ENCODE results near the gene PANK3. TPM values are rescaled to one million over a fixed set of nuclear protein-coding genes. Genes with fewer than 3 reads are reported as not detected.

PANK3 gene
- total and polyA plus RNA-seq, 2 experiments from 2014 or later, result 11.8 to 24.2 TPM

DNA sequence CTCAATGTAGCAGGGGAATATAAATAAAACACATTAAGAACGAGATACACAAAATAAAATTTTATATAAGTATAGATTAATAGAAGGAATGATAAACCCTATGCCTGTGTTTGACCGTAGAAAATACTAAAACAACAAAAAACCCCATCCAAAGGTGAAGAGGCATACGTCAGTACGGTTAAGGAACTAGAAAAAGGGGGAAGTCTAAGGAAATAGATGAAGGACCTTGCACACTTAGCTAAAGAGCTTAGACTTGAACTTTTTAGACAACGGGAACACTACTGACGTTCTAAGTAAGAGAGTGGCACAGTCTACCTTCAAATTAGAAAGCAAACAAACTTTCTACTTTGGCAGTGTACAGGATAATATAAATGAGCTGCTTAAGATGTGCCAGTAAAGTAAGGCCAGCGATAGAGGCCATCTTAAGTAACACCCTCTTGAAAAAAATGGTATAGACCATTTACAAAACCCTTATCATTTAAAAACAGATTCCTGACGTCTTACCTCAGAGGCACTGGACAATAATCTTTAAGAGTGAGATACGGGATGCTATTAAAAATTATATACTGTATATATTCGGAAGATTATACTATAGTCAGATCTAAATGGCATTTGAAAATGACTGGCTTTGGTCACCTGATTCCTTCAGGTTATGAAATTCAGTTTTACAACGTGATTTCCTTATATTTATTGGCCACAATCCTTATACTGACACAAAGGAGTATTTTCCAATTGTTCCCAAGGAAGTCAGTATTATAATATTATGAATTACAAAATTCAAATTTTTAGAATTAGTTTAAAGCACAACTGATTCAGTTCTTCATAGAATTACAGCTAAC lies 8.5 kb downstream of the PANK3 start:
- no peak overlapping the region for H2AFZ ChIP-seq
- H3K4me2 ChIP-seq (ENCODE audit: unreplicated experiment), result no peak overlapping the region
- no peaks in the 10 kb centered on the region; the same call in 1 of the 2 replicates for H4K20me1 ChIP-seq (ENCODE audit: insufficient read depth)
- 87 to 88% methylated on average over 11 of the region's 11 CpGs for WGBS, 2 experiments (ENCODE audit: low coverage in 1 of 2, low lambda C conversion rate in 2 of 2, missing lambda C conversion rate in 2 of 2)
- no peak overlapping the region for H3K9ac ChIP-seq
- H3F3A ChIP-seq (ENCODE audit: insufficient read depth), result no peaks in the 10 kb centered on the region
- H3K4me3 ChIP-seq, result no peak overlapping the region
- no peaks in the 10 kb centered on the region for H3K27me3 ChIP-seq (replicated peaks; ENCODE audit: insufficient read depth)
- H3K4me1 ChIP-seq (ENCODE audit: insufficient read depth), result no peaks in the 10 kb centered on the region
- TF ChIP-seq EZH2phosphoT487 (IDR thresholded peaks at IDR 0.05; ENCODE audit: insufficient read depth, low read depth) (no peak), EZH2 (IDR thresholded peaks at IDR 0.05; ENCODE audit: insufficient read depth, poor library complexity, severe bottlenecking) (no peak)
- H3K79me2 ChIP-seq (ENCODE audit: insufficient read depth), result peaks cover 98% of the 10 kb centered on the region
- peaks cover 6% of the 10 kb centered on the region; the same call in 1 of the 2 replicates for H3K36me3 ChIP-seq (ENCODE audit: low read depth)
- in situ Hi-C loops (cut with MboI), result no loop called here
- H3K9me2 ChIP-seq (ENCODE audit: insufficient read depth), result no peaks in the 10 kb centered on the region
- no peaks in the 10 kb centered on the region for H3K9me3 ChIP-seq (ENCODE audit: low read depth)
- no peak for DNase-seq
- no peak overlapping the region for H3K27ac ChIP-seq

DNA sequence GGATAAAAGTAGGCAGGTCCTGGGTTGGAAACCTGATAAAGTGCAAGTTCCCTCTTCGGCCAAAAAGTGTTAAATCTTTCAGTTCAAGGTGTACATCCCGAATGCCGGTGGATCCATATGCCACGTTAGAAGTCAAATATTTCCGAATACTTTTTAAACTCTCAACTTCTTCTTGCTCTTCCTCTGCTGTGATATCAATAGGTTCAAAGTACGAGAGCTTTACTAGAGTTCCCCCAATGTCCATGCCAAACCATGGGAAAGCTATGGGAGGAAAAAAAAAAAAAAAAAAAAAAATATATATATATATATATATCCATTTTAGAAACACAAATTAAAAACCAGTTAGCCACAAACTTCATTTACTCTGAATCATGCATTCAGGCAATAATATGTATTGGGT lies 10.4 kb downstream of the PANK3 start:
- H3K79me2 ChIP-seq (ENCODE audit: insufficient read depth), result peaks cover 96% of the 10 kb centered on the region
- H3K27ac ChIP-seq, result no peak overlapping the region
- no peak overlapping the region for H3K4me2 ChIP-seq (ENCODE audit: unreplicated experiment)
- H3K4me3 ChIP-seq, result no peak overlapping the region
- H3K27me3 ChIP-seq (replicated peaks; ENCODE audit: insufficient read depth), result no peaks in the 10 kb centered on the region
- H4K20me1 ChIP-seq (ENCODE audit: insufficient read depth), result no peaks in the 10 kb centered on the region
- H3F3A ChIP-seq (ENCODE audit: insufficient read depth), result no peaks in the 10 kb centered on the region
- TF ChIP-seq EZH2phosphoT487 (IDR thresholded peaks at IDR 0.05; ENCODE audit: insufficient read depth, low read depth), result no peak
- TF ChIP-seq EZH2 (IDR thresholded peaks at IDR 0.05; ENCODE audit: insufficient read depth, poor library complexity, severe bottlenecking), result no peak
- H3K9me2 ChIP-seq (ENCODE audit: insufficient read depth), result no peaks in the 10 kb centered on the region
- no peak for DNase-seq
- no peaks in the 10 kb centered on the region for H3K4me1 ChIP-seq (ENCODE audit: insufficient read depth)
- in situ Hi-C loops (cut with MboI), result no loop called here
- peaks cover 15% of the 10 kb centered on the region for H3K36me3 ChIP-seq (ENCODE audit: low read depth)
- H3K9ac ChIP-seq, result no peak overlapping the region
- H2AFZ ChIP-seq, result no peak overlapping the region
- 96 to 97% methylated on average over 6 of the region's 6 CpGs for WGBS, 2 experiments (ENCODE audit: low coverage in 1 of 2, low lambda C conversion rate in 2 of 2, missing lambda C conversion rate in 2 of 2)
- H3K9me3 ChIP-seq (ENCODE audit: low read depth), result no peaks in the 10 kb centered on the region

DNA sequence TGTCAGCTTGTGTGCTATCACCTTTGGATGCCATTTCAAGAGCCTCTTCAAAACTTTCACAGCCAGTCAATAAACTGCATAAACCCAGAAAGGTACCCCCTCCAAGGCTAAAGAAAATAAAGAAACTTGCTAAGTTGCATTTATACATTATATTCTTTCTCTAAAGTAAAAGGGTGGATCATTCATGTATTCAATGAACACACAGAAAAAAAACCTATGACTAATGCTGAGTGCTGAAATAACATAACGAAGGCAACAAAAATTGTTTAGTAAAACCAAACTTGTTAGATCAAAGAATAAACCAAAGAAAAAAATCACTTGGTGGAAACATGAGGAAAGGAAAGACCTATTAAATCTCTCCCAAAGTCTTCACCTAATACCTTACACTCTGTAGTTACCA lies 15.2 kb downstream of the PANK3 start:
- H3K79me2 ChIP-seq (ENCODE audit: insufficient read depth), result peaks cover 81% of the 10 kb centered on the region
- H2AFZ ChIP-seq, result no peak overlapping the region
- in situ Hi-C loops (cut with MboI), result no loop called here
- H3K27me3 ChIP-seq (replicated peaks; ENCODE audit: insufficient read depth), result no peaks in the 10 kb centered on the region
- WGBS, 2 experiments (ENCODE audit: low coverage in 1 of 2, low lambda C conversion rate in 2 of 2, missing lambda C conversion rate in 2 of 2), result 84 to 97% methylated on average over 1 of the region's 1 CpG
- H3F3A ChIP-seq (ENCODE audit: insufficient read depth), result no peaks in the 10 kb centered on the region
- DNase-seq, result no peak
- peaks cover 28% of the 10 kb centered on the region for H3K36me3 ChIP-seq (ENCODE audit: low read depth)
- no peaks in the 10 kb centered on the region for H3K9me2 ChIP-seq (ENCODE audit: insufficient read depth)
- no peak overlapping the region for H3K4me3 ChIP-seq
- TF ChIP-seq EZH2 (IDR thresholded peaks at IDR 0.05; ENCODE audit: insufficient read depth, poor library complexity, severe bottlenecking), result no peak
- no peaks in the 10 kb centered on the region for H3K4me1 ChIP-seq (ENCODE audit: insufficient read depth)
- H3K9ac ChIP-seq, result no peak overlapping the region
- no peaks in the 10 kb centered on the region for H3K9me3 ChIP-seq (ENCODE audit: low read depth)
- no peak overlapping the region for H3K4me2 ChIP-seq (ENCODE audit: unreplicated experiment)
- H4K20me1 ChIP-seq (ENCODE audit: insufficient read depth), result no peaks in the 10 kb centered on the region
- no peak overlapping the region for H3K27ac ChIP-seq

DNA sequence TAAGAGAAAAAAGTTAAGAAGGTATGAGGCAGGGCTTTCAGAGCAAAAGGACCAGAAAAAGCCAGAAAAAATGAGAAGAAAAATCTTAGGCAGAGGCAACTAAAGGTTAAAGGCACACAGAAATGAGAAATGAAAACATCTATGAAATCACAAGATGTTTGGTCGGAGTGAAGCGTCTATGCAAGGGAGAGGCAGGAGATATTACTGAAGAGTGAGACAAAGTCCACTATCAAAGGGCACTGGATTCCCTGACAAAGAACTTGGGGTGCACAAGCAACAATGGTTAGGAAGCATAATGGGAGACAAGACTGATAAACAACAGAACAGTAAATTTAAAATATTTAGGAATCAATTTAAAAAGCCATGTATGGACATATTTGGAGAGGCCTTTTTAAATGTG lies 16.9 kb downstream of the PANK3 start:
- Histone ChIP-seq H3K27me3 (replicated peaks; ENCODE audit: insufficient read depth) (no peaks in the 10 kb centered on the region), H3K4me1 (ENCODE audit: insufficient read depth) (no peaks in the 10 kb centered on the region), H3K36me3 (ENCODE audit: low read depth) (peaks cover 44% of the 10 kb centered on the region), H3K9ac (no peak overlapping the region), H3K9me3 (ENCODE audit: low read depth) (no peaks in the 10 kb centered on the region), H3K4me2 (ENCODE audit: unreplicated experiment) (no peak overlapping the region), H4K20me1 (ENCODE audit: insufficient read depth) (no peaks in the 10 kb centered on the region), H3K27ac (no peak overlapping the region), H3F3A (ENCODE audit: insufficient read depth) (no peaks in the 10 kb centered on the region), H2AFZ (no peak overlapping the region), H3K79me2 (ENCODE audit: insufficient read depth) (peaks cover 65% of the 10 kb centered on the region), H3K9me2 (ENCODE audit: insufficient read depth) (no peaks in the 10 kb centered on the region), H3K4me3 (no peak overlapping the region)
- in situ Hi-C loops (cut with MboI), result no loop called here
- 66 to 70% methylated on average over 2 of the region's 2 CpGs for WGBS, 2 experiments (ENCODE audit: low coverage in 1 of 2, low lambda C conversion rate in 2 of 2, missing lambda C conversion rate in 2 of 2)
- TF ChIP-seq EZH2phosphoT487 (IDR thresholded peaks at IDR 0.05; ENCODE audit: insufficient read depth, low read depth), result no peak
- TF ChIP-seq EZH2 (IDR thresholded peaks at IDR 0.05; ENCODE audit: insufficient read depth, poor library complexity, severe bottlenecking), result no peak
- no peak for DNase-seq
